GM15510 (cell line): ENCODE data around the gene UBE2QL1.

Experiments used
- POLR2A ChIP-seq: IDR thresholded peaks from 3 replicates; pipeline ENCODE4 v1.6.1; 2011; ENCODE audit warnings: borderline replicate concordance; ENCODE audit not compliant: insufficient read length; ENCODE audit errors: extremely low read depth

UBE2QL1 gene

DNA sequence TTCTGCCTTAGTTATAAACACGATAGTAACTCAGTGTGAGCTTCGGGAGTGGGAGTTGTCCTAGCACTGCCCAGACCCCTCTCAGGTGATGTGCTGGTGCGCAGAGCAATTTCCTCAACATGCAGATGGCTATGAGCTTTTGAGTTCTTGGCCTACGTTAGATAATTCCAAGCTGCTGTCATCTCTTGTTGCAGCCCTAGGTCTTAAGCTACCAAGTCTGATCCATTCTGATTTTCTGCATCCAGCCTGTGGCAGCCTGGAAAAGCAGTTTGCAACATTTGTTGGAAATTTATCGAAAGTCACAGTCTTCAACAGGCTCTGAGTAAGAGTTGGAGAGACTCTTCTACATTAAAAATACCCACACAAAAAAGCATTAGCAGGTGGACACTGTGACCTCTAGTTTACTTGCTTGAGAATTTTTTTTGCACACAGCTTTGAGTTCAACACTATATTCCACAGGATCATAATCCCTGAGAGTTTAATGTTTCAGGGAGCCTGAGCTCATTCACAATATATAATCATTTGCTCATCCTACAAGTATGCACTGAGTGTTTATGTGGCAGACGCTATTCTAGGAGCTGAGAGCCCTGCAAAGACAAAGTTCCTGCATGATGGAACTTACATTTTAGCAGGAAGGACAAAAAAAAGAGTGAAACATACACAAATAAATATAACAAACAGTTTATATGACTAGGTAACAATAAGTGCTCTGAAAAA lies 91.6 kb downstream of the UBE2QL1 start:
- TF ChIP-seq POLR2A, result no peak

DNA sequence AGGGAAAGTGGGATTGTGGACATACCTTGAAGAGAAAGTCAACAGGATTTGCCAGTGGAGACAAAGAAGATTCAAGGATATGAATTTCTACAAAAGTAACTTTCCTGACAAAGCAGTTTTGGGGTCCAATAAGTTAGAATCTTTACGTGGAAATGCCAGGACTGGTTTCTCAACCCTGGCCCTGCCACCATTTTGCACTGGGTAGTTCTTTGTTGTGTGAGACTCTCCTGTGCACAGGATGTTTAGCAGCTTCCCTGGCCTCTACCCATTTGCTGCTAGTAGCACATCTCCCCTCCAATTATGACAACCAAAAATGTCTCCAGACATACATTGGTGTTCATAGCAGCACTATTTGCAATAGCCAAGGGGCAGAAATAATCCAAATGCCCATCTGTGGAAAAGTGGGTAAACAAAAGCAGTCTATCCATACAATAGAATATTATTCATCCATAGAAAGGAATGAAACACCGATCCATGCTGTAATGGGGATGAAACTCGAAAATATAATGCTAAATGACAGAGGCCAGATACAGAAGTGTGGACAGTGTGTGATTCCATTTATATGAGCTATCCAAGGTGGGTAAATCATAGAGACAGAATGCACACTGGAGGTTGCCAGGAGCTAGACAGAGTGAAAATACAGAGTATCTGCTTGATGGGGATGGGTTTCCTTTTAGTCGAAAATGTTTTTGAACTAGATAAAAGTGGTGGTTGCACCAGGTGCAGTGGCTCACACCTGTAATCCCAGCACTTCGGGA lies 92.8 kb downstream of the UBE2QL1 start:
- no peak for TF ChIP-seq POLR2A

DNA sequence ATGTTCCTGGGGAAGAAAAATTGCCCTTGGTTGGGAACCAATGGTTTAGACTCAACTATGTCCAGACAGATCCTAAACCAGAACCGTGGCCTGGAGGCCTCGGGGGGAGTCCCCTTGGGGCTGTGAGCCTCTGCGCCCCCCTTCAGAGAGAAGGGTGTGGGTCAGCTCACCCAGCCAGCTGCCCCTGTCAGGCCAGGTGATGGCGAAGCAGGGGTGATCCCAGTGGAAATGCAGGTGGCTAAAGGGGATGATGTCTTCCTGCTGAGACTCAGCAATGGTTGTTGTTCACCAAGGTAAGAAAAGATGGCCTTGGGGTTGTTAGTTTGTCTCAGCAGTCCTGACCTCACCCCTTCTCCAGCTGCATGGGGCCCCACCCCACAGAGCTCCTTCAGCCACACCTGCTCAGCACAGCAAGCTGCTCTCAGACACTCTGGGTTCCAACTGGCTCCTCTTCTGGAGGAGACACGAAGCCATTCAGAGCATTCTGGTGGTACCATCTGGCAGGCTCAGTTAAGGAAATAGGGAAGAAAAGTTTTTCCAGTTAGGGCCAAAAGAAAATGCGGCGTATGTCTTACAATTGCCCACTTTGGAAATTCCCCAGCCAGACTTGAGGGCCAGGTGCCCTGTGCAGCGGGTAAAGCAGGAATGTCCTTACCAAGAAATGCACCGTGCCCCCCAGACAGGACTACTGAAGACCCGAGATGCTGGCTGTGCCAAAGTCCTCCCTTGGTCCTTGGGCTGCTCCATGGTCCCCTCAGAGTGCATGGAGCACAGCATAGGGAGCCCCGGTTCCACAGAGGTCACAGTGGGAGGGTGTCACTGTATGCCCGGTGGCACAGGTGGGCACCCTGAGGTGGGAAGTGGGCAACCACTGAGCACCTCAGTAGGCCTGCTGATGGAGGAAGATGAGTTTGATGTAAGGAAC lies 94.0 kb downstream of the UBE2QL1 start:
- no peak for TF ChIP-seq POLR2A

- no peak for TF ChIP-seq POLR2A
Observed at GRCh38 chr5:6543346-6543730, 94.7 kb downstream of the UBE2QL1 start.

DNA sequence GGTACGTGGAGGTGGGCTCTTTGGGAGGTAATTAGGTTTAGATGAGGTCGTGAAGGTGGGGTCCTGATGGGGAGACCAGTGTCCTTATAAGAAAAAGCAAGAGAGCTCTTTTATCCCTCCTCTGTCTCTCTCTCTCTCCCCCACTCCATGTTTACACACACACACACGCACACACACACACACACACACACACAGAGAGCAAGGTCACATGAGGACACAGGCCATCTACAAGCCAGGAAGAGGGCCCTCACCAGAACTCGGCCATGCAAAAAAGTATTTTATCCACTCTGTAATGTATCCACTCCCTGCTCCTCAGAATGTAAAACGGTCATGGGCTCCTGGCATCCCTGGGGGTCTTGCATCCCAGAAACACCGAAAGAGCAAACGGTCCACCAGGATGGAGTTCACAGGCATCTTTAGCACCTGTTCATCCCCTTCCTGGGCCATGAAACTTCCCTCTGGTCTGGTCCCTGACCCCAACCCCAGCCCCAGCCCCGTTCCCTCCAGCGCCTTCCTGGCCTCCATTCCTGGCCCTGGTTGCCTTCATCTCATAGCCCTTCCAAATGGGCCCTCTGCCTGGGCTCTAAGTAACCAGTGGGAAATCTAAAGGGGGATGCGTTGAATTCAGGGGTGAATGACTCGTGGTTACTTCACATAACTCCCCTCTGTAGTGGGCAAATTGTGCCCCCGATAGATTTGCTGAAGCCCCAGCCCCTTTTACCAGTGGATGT lies 95.3 kb downstream of the UBE2QL1 start:
- no peak for TF ChIP-seq POLR2A
